Chondrocyte (in vitro differentiated cells): ENCODE measurements around the gene AP2M1. TPM values are rescaled to one million over a fixed set of nuclear protein-coding genes. Genes with fewer than 3 reads are reported as not detected.

Source experiments
- DNase-seq: peaks from one replicate; pipeline ENCODE4 v3.0.0; 2021; ENCODE audit warnings: mixed read lengths, low spot score
- H3K27ac Mint-ChIP-seq: one replicate; pipeline ENCODE4 v1.8.0; 2021; ENCODE audit warnings: mild to moderate bottlenecking, moderate library complexity, mixed read lengths; ENCODE audit not compliant: unreplicated experiment
- H3K27me3 Mint-ChIP-seq: 2 replicates; pipeline ENCODE4 v1.8.0; 2021; ENCODE audit warnings: low read depth, mixed read lengths
- H3K36me3 Mint-ChIP-seq: 2 replicates; pipeline ENCODE4 v1.8.0; 2021; ENCODE audit warnings: low read depth, mixed read lengths
- H3K4me1 Mint-ChIP-seq: 2 replicates; pipeline ENCODE4 v1.8.0; 2021; ENCODE audit warnings: low read depth, mild to moderate bottlenecking, mixed read lengths
- H3K4me3 Mint-ChIP-seq: one replicate; pipeline ENCODE4 v1.8.0; 2021; ENCODE audit warnings: mild to moderate bottlenecking, moderate library complexity, mixed read lengths; ENCODE audit not compliant: unreplicated experiment
- H3K9me3 Mint-ChIP-seq: 2 replicates; pipeline ENCODE4 v1.8.0; 2021; ENCODE audit warnings: low read depth, mixed read lengths
- CTCF ChIP-seq: fragments of 200-600 bp; sonication (generic); IDR thresholded peaks from 2 replicates; pipeline ENCODE4 v1.5.0; 2021; ENCODE audit warnings: antibody characterized with exemption, mild to moderate bottlenecking, moderate library complexity
- total RNA-seq: library from RNA; stranded (reverse); gene quantifications from 3 replicates; pipeline ENCODE4 v1.2.1, GENCODE V29; 2021

Gene AP2M1
- total RNA-seq, 1 donor from 2014 or later, result 488 TPM

- no peaks in the 10 kb centered on the region for H3K9me3 Mint-ChIP-seq
- H3K27ac Mint-ChIP-seq, result peak overlapping the region; percentile 90
- DNase-seq, result no peak
- peaks cover 36% of the 10 kb centered on the region for H3K4me1 Mint-ChIP-seq
- no peak for TF ChIP-seq CTCF
- H3K4me3 Mint-ChIP-seq, result peak overlapping the region; percentile 94
- no peaks in the 10 kb centered on the region for H3K27me3 Mint-ChIP-seq
- no peaks in the 10 kb centered on the region for H3K36me3 Mint-ChIP-seq
These were observed 39.9 kb upstream of the AP2M1 start for GRCh38 chr3:184134746-184135148.

- Mint-ChIP-seq H3K4me3 (peak within 1 kb of the TSS; percentile 94), H3K36me3 (peaks cover 4% of the 10 kb centered on the region), H3K27ac (peak within 1 kb of the TSS; percentile 90), H3K9me3 (no peaks in the 10 kb centered on the region), H3K27me3 (no peaks in the 10 kb centered on the region), H3K4me1 (peaks cover 36% of the 10 kb centered on the region)
- peak; percentile 95 for DNase-seq
- peak; percentile 76 for TF ChIP-seq CTCF
These were observed 39.3 kb upstream of the AP2M1 start, which contains the start of gene EIF2B5 for GRCh38 chr3:184135149-184135910. TSS of gene EIF2B5 (plus strand) at chr3:184135358. CDS start at chr3:184135386, 28 bp downstream.

- H3K4me1 Mint-ChIP-seq, result peaks cover 36% of the 10 kb centered on the region
- H3K27ac Mint-ChIP-seq, result peak overlapping the region; percentile 90
- no peak for DNase-seq
- no peaks in the 10 kb centered on the region for H3K27me3 Mint-ChIP-seq
- H3K9me3 Mint-ChIP-seq, result no peaks in the 10 kb centered on the region
- peaks cover 7% of the 10 kb centered on the region for H3K36me3 Mint-ChIP-seq
- H3K4me3 Mint-ChIP-seq, result peak overlapping the region; percentile 94
- no peak for TF ChIP-seq CTCF
These were observed 38.8 kb upstream of the AP2M1 start for GRCh38 chr3:184135911-184136260.

- Mint-ChIP-seq H3K36me3 (peaks cover 23% of the 10 kb centered on the region), H3K4me3 (no peak overlapping the region), H3K27me3 (no peaks in the 10 kb centered on the region), H3K9me3 (no peaks in the 10 kb centered on the region), H3K27ac (no peak overlapping the region), H3K4me1 (peaks cover 24% of the 10 kb centered on the region)
- DNase-seq, result no peak
- no peak for TF ChIP-seq CTCF
These were observed 34.2 kb upstream of the AP2M1 start for GRCh38 chr3:184140436-184140835.

GRCh38 chr3:184142199-184142598 is 32.5 kb upstream of the AP2M1 start:
- no peak for TF ChIP-seq CTCF
- H3K36me3 Mint-ChIP-seq, result peaks cover 23% of the 10 kb centered on the region
- H3K27me3 Mint-ChIP-seq, result no peaks in the 10 kb centered on the region
- no peak for DNase-seq
- H3K9me3 Mint-ChIP-seq, result no peaks in the 10 kb centered on the region
- H3K27ac Mint-ChIP-seq, result no peak overlapping the region
- H3K4me1 Mint-ChIP-seq, result peaks cover 6% of the 10 kb centered on the region
- H3K4me3 Mint-ChIP-seq, result no peak overlapping the region
